ENCODE measurements around the gene SUPT20HL1.
"Not testable (repeated sequence)": the region's sequence is repeated elsewhere in the genome, so short reads cannot be mapped to it uniquely, and the experiment has no call there.

The SUPT20HL1 gene

GRCh38 chrX:24334461-24334860, 26.0 kb upstream of the SUPT20HL1 start:
- H3K36me3 ChIP-seq (ENCODE audit: insufficient read depth, low read length), result no peaks in the 10 kb centered on the region
- H3K9me3 ChIP-seq (replicated peaks; ENCODE audit: low read length), result no peaks in the 10 kb centered on the region
- H3K4me1 ChIP-seq (ENCODE audit: control insufficient read depth, insufficient read depth, low read length), result no peaks in the 10 kb centered on the region
- no peak overlapping the region for H3K4me2 ChIP-seq (ENCODE audit: low read length)
- no peak overlapping the region for H3K4me3 ChIP-seq (ENCODE audit: low read length)
- no peak overlapping the region for H3K9ac ChIP-seq (ENCODE audit: low read depth, low read length)
- peaks cover 19% of the 10 kb centered on the region for H3K27me3 ChIP-seq (ENCODE audit: control insufficient read depth, insufficient read depth, low read length)

GRCh38 chrX:24335871-24336270, 24.6 kb upstream of the SUPT20HL1 start:
- Histone ChIP-seq H3K9me3 (replicated peaks; ENCODE audit: low read length) (no peaks in the 10 kb centered on the region), H3K4me3 (ENCODE audit: low read length) (no peak overlapping the region), H3K36me3 (ENCODE audit: insufficient read depth, low read length) (no peaks in the 10 kb centered on the region)

DNA sequence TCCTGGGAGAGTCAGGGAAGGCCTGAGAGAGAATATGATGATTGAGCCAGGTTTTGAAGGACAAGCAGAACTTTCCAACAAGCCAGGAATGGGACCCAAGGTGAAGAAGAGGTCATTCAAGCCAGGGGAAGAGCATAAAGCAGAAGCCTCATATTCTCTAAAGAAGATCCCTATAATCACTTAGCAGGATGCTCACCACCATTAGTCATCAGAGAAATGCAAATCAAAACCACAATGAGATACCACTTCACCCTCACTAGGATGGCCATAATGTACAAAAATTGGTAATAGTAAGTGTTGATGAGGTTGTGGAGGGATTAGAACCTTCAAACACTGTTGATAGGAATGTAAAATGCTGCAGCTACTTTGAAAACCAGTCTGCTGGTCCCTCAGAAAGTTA, 20.5 kb upstream of the SUPT20HL1 start:
- no peaks in the 10 kb centered on the region for H3K4me1 ChIP-seq (ENCODE audit: control insufficient read depth, insufficient read depth, low read length)
- H3K27me3 ChIP-seq (ENCODE audit: control insufficient read depth, insufficient read depth, low read length), result peaks cover 13% of the 10 kb centered on the region
- H3K36me3 ChIP-seq (ENCODE audit: insufficient read depth, low read length), result no peaks in the 10 kb centered on the region
- no peaks in the 10 kb centered on the region for H3K9me3 ChIP-seq (replicated peaks; ENCODE audit: low read length)
- no peak overlapping the region for H3K4me3 ChIP-seq (ENCODE audit: low read length)
- H3K4me2 ChIP-seq (ENCODE audit: low read length), result no peak overlapping the region
- no peak overlapping the region for H3K9ac ChIP-seq (ENCODE audit: low read depth, low read length)

More at GRCh38 chrX:24335871-24336270, 24.6 kb upstream of the SUPT20HL1 start:
- Histone ChIP-seq H3K9ac (ENCODE audit: low read depth, low read length) (no peak overlapping the region), H3K27me3 (ENCODE audit: control insufficient read depth, insufficient read depth, low read length) (peaks cover 14% of the 10 kb centered on the region), H3K4me1 (ENCODE audit: control insufficient read depth, insufficient read depth, low read length) (no peaks in the 10 kb centered on the region), H3K4me2 (ENCODE audit: low read length) (no peak overlapping the region)

DNA sequence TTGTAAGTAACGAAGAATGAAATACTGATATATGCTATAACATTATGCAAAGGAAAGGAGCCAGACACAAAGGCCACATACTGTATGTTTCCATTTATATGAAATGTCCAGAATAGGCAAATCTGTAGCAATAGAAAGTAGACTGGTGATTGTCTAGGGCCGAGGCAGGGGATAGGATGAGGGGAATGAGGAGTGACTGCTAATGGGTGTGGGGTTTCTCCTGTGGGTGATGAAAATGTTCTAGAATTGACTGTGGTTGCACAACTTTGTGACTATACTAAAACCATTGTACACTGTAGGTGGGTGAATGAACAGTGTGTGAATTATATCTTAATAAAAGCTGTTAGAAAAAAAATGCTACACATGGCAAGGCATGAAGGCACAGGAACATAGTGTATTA, 19.9 kb upstream of the SUPT20HL1 start:
- H3K27me3 ChIP-seq (ENCODE audit: control insufficient read depth, insufficient read depth, low read length), result peaks cover 15% of the 10 kb centered on the region
- no peaks in the 10 kb centered on the region for H3K9me3 ChIP-seq (replicated peaks; ENCODE audit: low read length)
- H3K9ac ChIP-seq (ENCODE audit: low read depth, low read length), result no peak overlapping the region
- H3K4me3 ChIP-seq (ENCODE audit: low read length), result no peak overlapping the region
- H3K4me1 ChIP-seq (ENCODE audit: control insufficient read depth, insufficient read depth, low read length), result no peaks in the 10 kb centered on the region
- H3K4me2 ChIP-seq (ENCODE audit: low read length), result no peak overlapping the region
- H3K36me3 ChIP-seq (ENCODE audit: insufficient read depth, low read length), result no peaks in the 10 kb centered on the region

- Histone ChIP-seq H3K9me3 (replicated peaks; ENCODE audit: low read length) (no peaks in the 10 kb centered on the region), H3K36me3 (ENCODE audit: insufficient read depth, low read length) (no peaks in the 10 kb centered on the region), H3K9ac (ENCODE audit: low read depth, low read length) (no peak overlapping the region), H3K4me3 (ENCODE audit: low read length) (no peak overlapping the region), H3K27me3 (ENCODE audit: control insufficient read depth, insufficient read depth, low read length) (peaks cover 23% of the 10 kb centered on the region), H3K4me1 (ENCODE audit: control insufficient read depth, insufficient read depth, low read length) (no peaks in the 10 kb centered on the region), H3K4me2 (ENCODE audit: low read length) (no peak overlapping the region)
Observed at GRCh38 chrX:24341795-24342194, 18.6 kb upstream of the SUPT20HL1 start.

GRCh38 chrX:24343719-24344118, 16.7 kb upstream of the SUPT20HL1 start:
- no peaks in the 10 kb centered on the region for H3K4me1 ChIP-seq (ENCODE audit: control insufficient read depth, insufficient read depth, low read length)
- no peaks in the 10 kb centered on the region for H3K9me3 ChIP-seq (replicated peaks; ENCODE audit: low read length)
- no peak overlapping the region for H3K9ac ChIP-seq (ENCODE audit: low read depth, low read length)
- H3K27me3 ChIP-seq (ENCODE audit: control insufficient read depth, insufficient read depth, low read length), result peaks cover 27% of the 10 kb centered on the region
- H3K4me3 ChIP-seq (ENCODE audit: low read length), result no peak overlapping the region
- H3K36me3 ChIP-seq (ENCODE audit: insufficient read depth, low read length), result no peaks in the 10 kb centered on the region
- no peak overlapping the region for H3K4me2 ChIP-seq (ENCODE audit: low read length)

DNA sequence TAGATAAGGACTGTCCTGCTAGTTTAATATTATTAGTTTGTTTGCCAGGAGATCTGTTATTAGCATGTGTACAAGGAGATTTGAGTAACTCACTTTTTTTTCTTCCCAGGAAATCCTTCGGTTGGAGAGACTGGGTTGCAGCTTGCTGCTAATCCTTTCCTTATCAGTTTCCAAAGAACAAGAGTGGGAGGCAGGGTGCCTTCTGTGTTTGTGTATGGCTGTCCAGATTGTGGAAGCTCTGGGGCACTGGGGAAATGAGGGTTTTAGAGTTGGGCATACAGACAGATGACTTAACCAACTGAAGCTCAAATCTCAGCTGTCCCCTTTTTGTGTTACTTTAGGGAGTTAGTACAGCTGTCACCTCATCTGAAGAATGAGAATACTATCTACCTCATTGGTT, 12.6 kb upstream of the SUPT20HL1 start:
- peaks cover 31% of the 10 kb centered on the region for H3K27me3 ChIP-seq (ENCODE audit: control insufficient read depth, insufficient read depth, low read length)
- no peaks in the 10 kb centered on the region for H3K4me1 ChIP-seq (ENCODE audit: control insufficient read depth, insufficient read depth, low read length)
- H3K36me3 ChIP-seq (ENCODE audit: insufficient read depth, low read length), result no peaks in the 10 kb centered on the region

GRCh38 chrX:24350217-24350616, 10.2 kb upstream of the SUPT20HL1 start:
- Histone ChIP-seq H3K9me3 (replicated peaks; ENCODE audit: low read length) (no peaks in the 10 kb centered on the region), H3K36me3 (ENCODE audit: insufficient read depth, low read length) (no peaks in the 10 kb centered on the region), H3K4me1 (ENCODE audit: control insufficient read depth, insufficient read depth, low read length) (no peaks in the 10 kb centered on the region), H3K27me3 (ENCODE audit: control insufficient read depth, insufficient read depth, low read length) (peaks cover 20% of the 10 kb centered on the region), H3K9ac (ENCODE audit: low read depth, low read length) (no peak overlapping the region), H3K4me2 (ENCODE audit: low read length) (no peak overlapping the region), H3K4me3 (ENCODE audit: low read length) (no peak overlapping the region)

More for the DNA sequence above, 12.6 kb upstream of the SUPT20HL1 start:
- no peaks in the 10 kb centered on the region for H3K9me3 ChIP-seq (replicated peaks; ENCODE audit: low read length)
- no peak overlapping the region for H3K4me2 ChIP-seq (ENCODE audit: low read length)
- H3K9ac ChIP-seq (ENCODE audit: low read depth, low read length), result no peak overlapping the region
- no peak overlapping the region for H3K4me3 ChIP-seq (ENCODE audit: low read length)

DNA sequence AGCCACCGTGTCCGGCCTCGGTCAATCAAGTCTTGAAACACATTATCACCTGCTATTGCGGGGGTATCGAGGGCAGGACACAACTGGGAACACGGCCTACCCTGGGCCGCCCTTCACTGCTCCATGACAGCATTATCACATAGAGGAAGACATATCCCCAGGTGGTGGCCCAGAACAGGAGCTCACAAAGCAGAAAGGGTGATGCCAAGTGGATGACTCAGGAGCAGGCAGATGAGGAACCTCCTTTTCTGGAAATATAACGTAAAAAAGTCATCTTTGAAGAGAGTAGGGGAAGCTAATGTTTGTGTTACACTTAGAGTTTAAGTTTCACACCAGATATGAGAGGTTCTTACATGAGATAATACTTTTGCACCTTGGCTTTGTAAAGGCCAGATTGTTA, 5.3 kb upstream of the SUPT20HL1 start:
- Histone ChIP-seq H3K27me3 (ENCODE audit: control insufficient read depth, insufficient read depth, low read length) (peaks cover 1% of the 10 kb centered on the region), H3K4me1 (ENCODE audit: control insufficient read depth, insufficient read depth, low read length) (no peaks in the 10 kb centered on the region), H3K4me2 (ENCODE audit: low read length) (no peak overlapping the region), H3K4me3 (ENCODE audit: low read length) (no peak overlapping the region), H3K9ac (ENCODE audit: low read depth, low read length) (no peak overlapping the region), H3K36me3 (ENCODE audit: insufficient read depth, low read length) (no peaks in the 10 kb centered on the region), H3K9me3 (replicated peaks; ENCODE audit: low read length) (no peaks in the 10 kb centered on the region)

- Histone ChIP-seq H3K4me3 (ENCODE audit: low read length) (no peak overlapping the region), H3K4me2 (ENCODE audit: low read length) (no peak overlapping the region), H3K27me3 (ENCODE audit: control insufficient read depth, insufficient read depth, low read length) (no peaks in the 10 kb centered on the region), H3K9me3 (replicated peaks; ENCODE audit: low read length) (no peaks in the 10 kb centered on the region), H3K4me1 (ENCODE audit: control insufficient read depth, insufficient read depth, low read length) (no peaks in the 10 kb centered on the region), H3K9ac (ENCODE audit: low read depth, low read length) (no peak overlapping the region), H3K36me3 (ENCODE audit: insufficient read depth, low read length) (no peaks in the 10 kb centered on the region)
Observed at GRCh38 chrX:24357106-24357505, 3.3 kb upstream of the SUPT20HL1 start.

- not testable (repeated sequence) for H3K9ac ChIP-seq (ENCODE audit: low read depth, low read length); H3K4me3 ChIP-seq (ENCODE audit: low read length); H3K4me1 ChIP-seq (ENCODE audit: control insufficient read depth, insufficient read depth, low read length); H3K36me3 ChIP-seq (ENCODE audit: insufficient read depth, low read length); H3K27me3 ChIP-seq (ENCODE audit: control insufficient read depth, insufficient read depth, low read length); H3K9me3 ChIP-seq (replicated peaks; ENCODE audit: low read length); H3K4me2 ChIP-seq (ENCODE audit: low read length)
Observed at GRCh38 chrX:24362089-24362745, 1.8 kb downstream of the SUPT20HL1 start.

DNA sequence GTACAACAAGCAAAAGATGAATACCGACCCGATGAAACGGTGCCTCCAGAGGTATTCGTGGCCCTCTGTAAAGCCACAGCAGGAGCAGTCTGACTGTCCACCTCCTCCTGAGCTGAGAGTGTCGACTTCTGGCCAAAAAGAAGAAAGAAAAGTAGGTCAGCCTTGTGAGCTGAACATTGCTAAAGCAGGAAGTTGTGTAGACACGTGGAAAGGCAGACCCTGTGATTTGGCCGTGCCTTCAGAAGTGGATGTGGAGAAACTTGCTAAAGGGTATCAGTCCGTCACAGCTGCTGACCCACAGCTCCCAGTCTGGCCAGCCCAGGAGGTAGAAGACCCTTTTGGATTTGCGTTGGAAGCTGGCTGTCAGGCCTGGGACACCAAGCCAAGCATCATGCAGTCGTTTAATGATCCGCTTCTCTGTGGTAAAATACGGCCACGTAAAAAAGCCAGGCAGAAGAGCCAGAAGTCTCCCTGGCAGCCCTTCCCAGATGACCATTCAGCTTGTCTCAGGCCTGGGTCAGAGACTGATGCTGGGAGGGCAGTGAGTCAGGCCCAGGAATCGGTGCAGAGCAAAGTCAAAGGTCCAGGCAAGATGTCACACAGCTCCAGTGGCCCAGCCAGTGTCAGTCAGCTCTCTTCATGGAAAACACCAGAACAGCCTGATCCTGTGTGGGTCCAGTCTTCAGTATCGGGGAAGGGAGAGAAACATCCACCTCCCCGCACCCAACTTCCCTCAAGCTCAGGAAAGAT, 3.2 kb downstream of the SUPT20HL1 start:
- not testable (repeated sequence) for H3K4me1 ChIP-seq (ENCODE audit: control insufficient read depth, insufficient read depth, low read length); H3K4me2 ChIP-seq (ENCODE audit: low read length); H3K9me3 ChIP-seq (replicated peaks; ENCODE audit: low read length); H3K9ac ChIP-seq (ENCODE audit: low read depth, low read length); H3K36me3 ChIP-seq (ENCODE audit: insufficient read depth, low read length); H3K4me3 ChIP-seq (ENCODE audit: low read length)
- H3K27me3 ChIP-seq (ENCODE audit: control insufficient read depth, insufficient read depth, low read length), result peaks cover 10% of the 10 kb centered on the region
